ENCODE results near the gene UBXN11.

- no peak for TF ChIP-seq CTCF (IDR thresholded peaks at IDR 0.05; ENCODE audit: borderline replicate concordance, extremely low read depth, low read length, poor library complexity, severe bottlenecking)
- TF ChIP-seq EZH2 (IDR thresholded peaks at IDR 0.05; ENCODE audit: borderline replicate concordance, low read depth, low read length, severe bottlenecking) = no peak
These were observed 45.3 kb upstream of the UBXN11 start for GRCh38 chr1:26351590-26352337.

Data from DND-41 (cell line).